ENCODE results near the gene JAZF1. TPM values are rescaled to one million over a fixed set of nuclear protein-coding genes. Genes with fewer than 3 reads are reported as not detected.

JAZF1 gene
- total RNA-seq, 1 experiment from 2014 or later = 9.1 TPM

DNA sequence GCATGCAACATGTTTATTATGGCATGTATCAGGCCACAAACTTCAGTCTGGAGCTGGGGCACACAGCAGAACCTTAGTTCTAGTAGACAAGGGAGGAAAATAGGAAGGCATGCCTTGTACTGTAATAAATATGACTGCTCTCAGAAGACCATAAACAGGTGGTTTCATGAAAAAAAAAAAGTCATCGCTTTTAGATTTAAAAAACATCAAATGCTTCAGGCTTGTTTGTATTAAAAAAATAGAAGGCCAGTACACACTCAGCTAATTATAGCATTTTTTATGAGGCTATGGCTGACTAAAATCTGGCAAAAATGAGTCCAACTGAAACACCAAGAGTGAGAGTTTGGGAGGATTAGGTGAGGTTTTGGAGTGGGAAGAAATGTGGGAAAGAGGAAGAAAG, 204.1 kb downstream of the JAZF1 start:
- no peak overlapping the region for H2BK5ac ChIP-seq (ENCODE audit: insufficient read length, low read length)
- H3K18ac ChIP-seq (ENCODE audit: insufficient read length, low read depth, low read length) = no peak overlapping the region
- H3K9ac ChIP-seq (ENCODE audit: extremely low read depth, insufficient read length, low read length) = no peak overlapping the region
- no peak overlapping the region for H2AK5ac ChIP-seq (ENCODE audit: insufficient read length, low read length)
- no peak overlapping the region for H2BK15ac ChIP-seq (ENCODE audit: low read depth, low read length)
- no peak overlapping the region for H4K91ac ChIP-seq (ENCODE audit: insufficient read length, low read depth, low read length)
- no peaks in the 10 kb centered on the region for H3K23me2 ChIP-seq (ENCODE audit: insufficient read length, low read depth, low read length, poor library complexity, severe bottlenecking)
- no CpG with 5 or more reads among the region's 1 CpG for WGBS (ENCODE audit: extremely low coverage, insufficient read length, low lambda C conversion rate)
- H3K14ac ChIP-seq (ENCODE audit: insufficient read depth, low read length) = no peak overlapping the region
- H3K23ac ChIP-seq (ENCODE audit: insufficient read length, low read depth, low read length) = no peak overlapping the region
- Mint-ChIP-seq H3K9me3 (peaks cover 3 to 9% of the 10 kb centered on the region in 2 experiments; a peak in 3 of 5 replicates), H3K4me1 (no peaks in the 10 kb centered on the region), H3K27ac (no peak overlapping the region), H3K4me3 (no peak overlapping the region), H3K36me3 (ENCODE audit: insufficient read depth in 1 of 3, low read depth in 3 of 3) (peaks cover 0 to 5% (median 0%) of the 10 kb centered on the region in 3 experiments; a peak in 2 of 7 replicates), H3K27me3 (ENCODE audit: low read depth) (no peaks in the 10 kb centered on the region)
- no peak overlapping the region for H2BK20ac ChIP-seq (ENCODE audit: low read depth, low read length, poor library complexity, severe bottlenecking)
- H4K5ac ChIP-seq (ENCODE audit: insufficient read length, low read depth, low read length) = no peak overlapping the region
- H2BK120ac ChIP-seq (ENCODE audit: low read depth, low read length, poor library complexity, severe bottlenecking) = no peak overlapping the region
- DNase-seq = no peak
- no peaks in the 10 kb centered on the region for H3K27me3 ChIP-seq (ENCODE audit: insufficient read depth, low read length)
- H4K20me1 ChIP-seq (ENCODE audit: control insufficient read depth, insufficient read depth, insufficient read length) = no peaks in the 10 kb centered on the region
- no peak overlapping the region for H2AFZ ChIP-seq (ENCODE audit: low read length)
- no peaks in the 10 kb centered on the region for H3K79me1 ChIP-seq (ENCODE audit: insufficient read depth, low read depth, low read length, poor library complexity, severe bottlenecking)
- H3K4ac ChIP-seq (ENCODE audit: low read depth, low read length) = no peak overlapping the region
- TF ChIP-seq, protein P1, sequence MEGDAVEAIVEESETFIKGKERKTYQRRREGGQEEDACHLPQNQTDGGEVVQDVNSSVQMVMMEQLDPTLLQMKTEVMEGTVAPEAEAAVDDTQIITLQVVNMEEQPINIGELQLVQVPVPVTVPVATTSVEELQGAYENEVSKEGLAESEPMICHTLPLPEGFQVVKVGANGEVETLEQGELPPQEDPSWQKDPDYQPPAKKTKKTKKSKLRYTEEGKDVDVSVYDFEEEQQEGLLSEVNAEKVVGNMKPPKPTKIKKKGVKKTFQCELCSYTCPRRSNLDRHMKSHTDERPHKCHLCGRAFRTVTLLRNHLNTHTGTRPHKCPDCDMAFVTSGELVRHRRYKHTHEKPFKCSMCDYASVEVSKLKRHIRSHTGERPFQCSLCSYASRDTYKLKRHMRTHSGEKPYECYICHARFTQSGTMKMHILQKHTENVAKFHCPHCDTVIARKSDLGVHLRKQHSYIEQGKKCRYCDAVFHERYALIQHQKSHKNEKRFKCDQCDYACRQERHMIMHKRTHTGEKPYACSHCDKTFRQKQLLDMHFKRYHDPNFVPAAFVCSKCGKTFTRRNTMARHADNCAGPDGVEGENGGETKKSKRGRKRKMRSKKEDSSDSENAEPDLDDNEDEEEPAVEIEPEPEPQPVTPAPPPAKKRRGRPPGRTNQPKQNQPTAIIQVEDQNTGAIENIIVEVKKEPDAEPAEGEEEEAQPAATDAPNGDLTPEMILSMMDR (conservative IDR thresholded peaks at IDR 0.05) = no peak
- no peak overlapping the region for H3K56ac ChIP-seq (ENCODE audit: insufficient read length, low read depth, low read length)
- no peak overlapping the region for H3T11ph ChIP-seq (ENCODE audit: low read length)
- no peak overlapping the region for H3K27ac ChIP-seq (ENCODE audit: insufficient read length, low read depth, low read length)
- H3K79me2 ChIP-seq (ENCODE audit: insufficient read depth, low read length) = no peaks in the 10 kb centered on the region
- no peak overlapping the region for H4K8ac ChIP-seq (replicated peaks; ENCODE audit: insufficient read length, low read depth, low read length)
- no peaks in the 10 kb centered on the region for H3K9me3 ChIP-seq (ENCODE audit: control insufficient read depth, low read depth, low read length)
- H3K4me1 ChIP-seq (ENCODE audit: insufficient read depth, low read length) = no peaks in the 10 kb centered on the region
- no peak overlapping the region for H3K4me2 ChIP-seq (ENCODE audit: insufficient read depth, insufficient read length, low read length)
- H2BK12ac ChIP-seq (ENCODE audit: insufficient read length, low read depth, low read length) = no peak overlapping the region
